Measurements from ENCODE around the gene PCED1A. TPM values are rescaled to one million over a fixed set of nuclear protein-coding genes. Genes with fewer than 3 reads are reported as not detected.

Gene PCED1A
- total RNA-seq, 6 donors from 2014 or later, result 28.7 to 185 (median 49.1) TPM

DNA sequence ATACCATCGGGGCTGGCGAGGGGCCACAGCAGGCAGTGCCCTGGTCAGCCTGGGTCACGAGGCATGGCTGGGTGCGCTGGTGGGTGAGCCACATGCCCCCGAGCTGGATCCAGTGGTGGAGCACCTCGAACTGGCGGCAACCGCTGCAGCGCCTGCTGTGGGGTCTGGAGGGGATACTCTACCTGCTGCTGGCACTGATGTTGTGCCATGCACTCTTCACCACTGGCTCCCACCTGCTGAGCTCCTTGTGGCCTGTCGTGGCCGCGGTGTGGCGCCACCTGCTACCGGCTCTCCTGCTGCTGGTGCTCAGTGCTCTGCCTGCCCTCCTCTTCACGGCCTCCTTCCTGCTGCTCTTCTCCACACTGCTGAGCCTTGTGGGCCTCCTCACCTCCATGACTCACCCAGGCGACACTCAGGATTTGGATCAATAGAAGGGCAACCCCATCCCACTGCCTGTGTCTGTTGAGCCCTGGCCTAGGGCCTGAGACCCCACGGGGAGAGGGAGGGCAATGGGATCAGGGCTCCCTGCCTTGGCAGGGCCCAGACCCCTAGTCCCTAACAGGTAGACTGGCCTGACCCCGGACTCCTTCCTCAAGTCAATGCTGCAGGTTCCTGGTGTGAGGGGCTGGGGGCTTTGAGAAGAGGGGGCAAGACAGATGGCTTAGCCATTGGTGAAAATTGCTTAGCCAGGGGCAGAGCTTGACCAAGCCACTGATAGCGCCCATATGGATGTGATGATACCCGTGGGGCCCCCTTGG is 23.7 kb downstream of the PCED1A start:
- no peak overlapping the region for H3K4me3 ChIP-seq
- H3K9me3 ChIP-seq, result no peaks in the 10 kb centered on the region
- no peak for ATAC-seq (ENCODE audit: low FRiP score in 2 of 2)
- no peak for TF ChIP-seq CTCF (IDR thresholded peaks at IDR 0.05)
- no peak for TF ChIP-seq POLR2A (IDR thresholded peaks at IDR 0.05)
- no peak for TF ChIP-seq POLR2AphosphoS5 (IDR thresholded peaks at IDR 0.05)
- no peak for TF ChIP-seq EP300 (IDR thresholded peaks at IDR 0.05)
- H3K27me3 ChIP-seq, result peaks cover 2 to 16% (median 13%) of the 10 kb centered on the region in 4 donors
- WGBS, 2 donors, result 69 to 86% methylated on average over 9 to 19 of the region's 20 CpGs
- peak in 1 of 2 donors; percentile 75 for DNase-seq
- H3K4me1 ChIP-seq, result peaks cover 0 to 16% (median 0%) of the 10 kb centered on the region in 4 donors
- H3K27ac ChIP-seq, result no peak overlapping the region
- H3K36me3 ChIP-seq, result no peaks in the 10 kb centered on the region

DNA sequence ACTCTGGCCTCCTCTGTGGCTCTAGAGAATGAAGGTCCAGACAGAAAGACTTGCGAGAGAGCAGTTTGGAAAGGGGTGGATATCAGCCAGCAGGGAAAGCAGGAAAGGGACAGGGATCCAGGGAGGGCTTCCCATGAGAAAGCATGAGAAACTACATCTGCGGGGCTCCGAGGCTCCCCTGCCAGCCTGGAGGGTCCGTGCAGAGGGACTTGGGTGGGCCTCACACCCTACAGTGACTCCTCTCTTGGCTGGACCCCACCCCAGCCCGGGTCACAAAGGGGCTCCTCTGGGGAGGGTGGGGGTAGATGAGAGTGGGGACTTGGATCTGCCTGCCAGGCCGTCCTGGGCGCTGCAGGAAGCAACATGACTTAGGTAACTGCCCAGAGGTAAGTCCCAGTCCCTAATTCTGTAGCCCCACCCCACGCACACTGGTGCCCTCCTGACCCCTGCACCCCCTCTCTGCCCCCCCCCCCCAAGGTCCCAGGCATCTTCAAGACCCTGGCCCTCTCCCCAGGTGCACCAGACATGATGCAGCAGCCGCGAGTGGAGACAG is 24.3 kb downstream of the PCED1A start, which contains the start of gene TMEM239:
Gene TMEM239, plus strand, starts transcription at position 335 of the 553 bp plus-strand sequence. Its CDS starts 191 bp downstream, at position 526.
- Histone ChIP-seq H3K27me3 (peaks cover 0 to 10% (median 8%) of the 10 kb centered on the region in 4 donors), H3K4me3 (no peak within 1 kb of the TSS), H3K36me3 (no peaks in the 10 kb centered on the region), H3K27ac (no peak within 1 kb of the TSS), H3K9me3 (no peaks in the 10 kb centered on the region), H3K4me1 (peaks cover 0 to 10% (median 0%) of the 10 kb centered on the region in 4 donors)
- no peak for ATAC-seq (ENCODE audit: low FRiP score in 2 of 2)
- TF ChIP-seq EP300 (IDR thresholded peaks at IDR 0.05) (no peak), POLR2AphosphoS5 (IDR thresholded peaks at IDR 0.05) (no peak), POLR2A (IDR thresholded peaks at IDR 0.05) (no peak), CTCF (IDR thresholded peaks at IDR 0.05) (no peak)
- peak in 1 of 2 donors; percentile 52 for DNase-seq
- 82 to 89% methylated on average over 8 to 10 of the region's 10 CpGs for WGBS, 2 donors

DNA sequence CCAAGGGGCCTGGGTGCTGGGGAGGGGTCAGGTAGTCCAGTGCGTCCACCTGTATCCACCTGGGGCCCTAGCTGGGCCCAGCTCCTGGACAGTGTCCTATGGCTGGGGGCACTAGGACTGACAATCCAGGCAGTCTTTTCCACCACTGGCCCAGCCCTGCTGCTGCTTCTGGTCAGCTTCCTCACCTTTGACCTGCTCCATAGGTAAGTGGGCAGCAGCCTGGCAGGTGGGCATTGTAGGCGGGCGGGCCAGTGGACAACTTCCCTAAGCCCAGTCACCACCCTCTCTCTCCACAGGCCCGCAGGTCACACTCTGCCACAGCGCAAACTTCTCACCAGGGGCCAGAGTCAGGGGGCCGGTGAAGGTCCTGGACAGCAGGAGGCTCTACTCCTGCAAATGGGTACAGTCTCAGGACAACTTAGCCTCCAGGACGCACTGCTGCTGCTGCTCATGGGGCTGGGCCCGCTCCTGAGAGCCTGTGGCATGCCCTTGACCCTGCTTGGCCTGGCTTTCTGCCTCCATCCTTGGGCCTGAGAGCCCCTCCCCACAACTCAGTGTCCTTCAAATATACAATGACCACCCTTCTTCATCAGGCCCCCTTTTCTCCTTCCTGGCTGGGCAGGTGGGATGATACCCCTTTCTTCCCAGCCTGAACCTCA is 25.1 kb downstream of the PCED1A start:
- ATAC-seq (ENCODE audit: low FRiP score in 2 of 2), result peak in 1 of 2 donors; percentile 5
- no peaks in the 10 kb centered on the region for H3K36me3 ChIP-seq
- peak in 1 of 2 donors; percentile 50 for DNase-seq
- H3K9me3 ChIP-seq, result no peaks in the 10 kb centered on the region
- peaks cover 0 to 2% (median 0%) of the 10 kb centered on the region in 4 donors for H3K4me1 ChIP-seq
- WGBS, 2 donors, result 93 to 95% methylated on average over 5 to 8 of the region's 8 CpGs
- no peak overlapping the region for H3K27ac ChIP-seq
- no peak overlapping the region for H3K4me3 ChIP-seq
- TF ChIP-seq POLR2A (IDR thresholded peaks at IDR 0.05), result no peak
- no peak for TF ChIP-seq CTCF (IDR thresholded peaks at IDR 0.05)
- no peak for TF ChIP-seq POLR2AphosphoS5 (IDR thresholded peaks at IDR 0.05)
- TF ChIP-seq EP300 (IDR thresholded peaks at IDR 0.05), result no peak
- H3K27me3 ChIP-seq, result peaks cover 0 to 4% (median 3%) of the 10 kb centered on the region in 4 donors

GRCh38 chr20:2814587-2815051 is 25.8 kb downstream of the PCED1A start, which contains the start of gene C20orf141:
C20orf141 (plus strand) TSS chr20:2814987; CDS start chr20:2815185, 198 bp downstream.
- no peak within 1 kb of the TSS for H3K27ac ChIP-seq
- no peaks in the 10 kb centered on the region for H3K27me3 ChIP-seq
- H3K4me1 ChIP-seq, result no peaks in the 10 kb centered on the region
- DNase-seq (no peak), ATAC-seq (ENCODE audit: low FRiP score in 2 of 2) (peak in 1 of 2 donors; percentile 80)
- 19 to 59% methylated on average over 2 to 5 of the region's 5 CpGs for WGBS, 2 donors
- H3K9me3 ChIP-seq, result no peaks in the 10 kb centered on the region
- no peak for TF ChIP-seq POLR2A (IDR thresholded peaks at IDR 0.05)
- H3K4me3 ChIP-seq, result no peak within 1 kb of the TSS
- no peaks in the 10 kb centered on the region for H3K36me3 ChIP-seq

DNA sequence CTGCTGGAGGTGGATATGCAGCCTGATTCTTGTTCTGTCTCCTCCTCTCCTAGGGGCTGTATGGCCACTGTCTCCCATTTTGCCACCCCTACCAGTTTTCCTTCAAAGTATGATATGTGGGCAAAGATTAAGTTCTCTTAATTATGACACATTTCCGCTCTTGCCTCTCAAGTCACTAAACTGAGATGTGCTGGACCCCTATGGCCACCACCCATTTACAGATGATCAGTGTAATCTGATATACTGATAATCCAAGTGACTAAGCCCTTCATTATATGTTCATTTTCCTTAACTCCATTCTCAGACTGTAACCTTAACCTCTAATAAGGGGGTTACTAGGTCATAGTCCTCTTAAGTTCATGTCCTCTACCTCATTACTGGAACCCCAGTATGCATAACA is 26.4 kb downstream of the PCED1A start:
- TF ChIP-seq POLR2A (IDR thresholded peaks at IDR 0.05) (no peak), EP300 (IDR thresholded peaks at IDR 0.05) (no peak)
- H3K27me3 ChIP-seq, result no peaks in the 10 kb centered on the region
- DNase-seq (no peak), ATAC-seq (ENCODE audit: low FRiP score in 2 of 2) (no peak)
- H3K4me3 ChIP-seq, result no peak overlapping the region
- no peaks in the 10 kb centered on the region for H3K36me3 ChIP-seq
- H3K9me3 ChIP-seq, result no peaks in the 10 kb centered on the region
- no peak overlapping the region for H3K27ac ChIP-seq
- WGBS, 2 donors, result 95 to 96% methylated on average over 1 of the region's 1 CpG
- H3K4me1 ChIP-seq, result no peaks in the 10 kb centered on the region
